ENCODE data around the gene CEP41.

The CEP41 gene

GRCh38 chr7:130440527-130441365 lies at the start of gene CEP41:
TSS of gene CEP41 (minus strand) at chr7:130441016. CDS start at chr7:130440966, 50 bp downstream.
- peak; percentile 98 for DNase-seq (ENCODE audit: low spot score)

- no peak for DNase-seq (ENCODE audit: low spot score)
Measured at GRCh38 chr7:130490311-130490791, 49.5 kb upstream of the CEP41 start.

- DNase-seq (ENCODE audit: low spot score): no peak
Measured at GRCh38 chr7:130489140-130489983, 48.5 kb upstream of the CEP41 start.

GRCh38 chr7:130488392-130489139 lies 47.8 kb upstream of the CEP41 start:
- no peak for DNase-seq (ENCODE audit: low spot score)

- DNase-seq (ENCODE audit: low spot score): no peak
Measured at GRCh38 chr7:130486954-130487436, 46.2 kb upstream of the CEP41 start.

- DNase-seq (ENCODE audit: low spot score): peak; percentile 64
Measured at GRCh38 chr7:130486114-130486953, 45.5 kb upstream of the CEP41 start.

GRCh38 chr7:130485734-130486113 lies 44.9 kb upstream of the CEP41 start:
- no peak for DNase-seq (ENCODE audit: low spot score)

GRCh38 chr7:130483031-130483430 lies 42.2 kb upstream of the CEP41 start:
- no peak for DNase-seq (ENCODE audit: low spot score)

GRCh38 chr7:130481898-130482297 lies 41.1 kb upstream of the CEP41 start:
- no peak for DNase-seq (ENCODE audit: low spot score)

GRCh38 chr7:130479716-130480400 lies 39.0 kb upstream of the CEP41 start:
- DNase-seq (ENCODE audit: low spot score): no peak

- no peak for DNase-seq (ENCODE audit: low spot score)
Measured at GRCh38 chr7:130478991-130479390, 38.2 kb upstream of the CEP41 start.

GRCh38 chr7:130476297-130477150 lies 35.7 kb upstream of the CEP41 start:
- DNase-seq (ENCODE audit: low spot score): no peak

GRCh38 chr7:130475776-130476175 lies 35.0 kb upstream of the CEP41 start:
- no peak for DNase-seq (ENCODE audit: low spot score)

- DNase-seq (ENCODE audit: low spot score): no peak
Measured at GRCh38 chr7:130473876-130474275, 33.1 kb upstream of the CEP41 start.

GRCh38 chr7:130473289-130473688 lies 32.5 kb upstream of the CEP41 start:
- no peak for DNase-seq (ENCODE audit: low spot score)

- DNase-seq (ENCODE audit: low spot score): no peak
Measured at GRCh38 chr7:130471974-130472373, 31.2 kb upstream of the CEP41 start.

- no peak for DNase-seq (ENCODE audit: low spot score)
Measured at GRCh38 chr7:130468612-130469011, 27.8 kb upstream of the CEP41 start.

GRCh38 chr7:130463553-130464434 lies 23.0 kb upstream of the CEP41 start:
- DNase-seq (ENCODE audit: low spot score): no peak

GRCh38 chr7:130461272-130461671 lies 20.5 kb upstream of the CEP41 start:
- DNase-seq (ENCODE audit: low spot score): no peak
